ENCODE measurements around the gene ATG4C.
"Not testable (repeated sequence)": the region's sequence is repeated elsewhere in the genome, so short reads cannot be mapped to it uniquely, and the experiment has no call there.

ATG4C gene

GRCh38 chr1:62765981-62766380, 18.0 kb upstream of the ATG4C start:
- FAIRE-seq (peak; percentile 56), DNase-seq (ENCODE audit: insufficient read length) (no peak)
- TF ChIP-seq POLR2A (IDR thresholded peaks at IDR 0.05; ENCODE audit: low read depth, low read length) = no peak
- no peak for TF ChIP-seq POLR2AphosphoS5 (IDR thresholded peaks at IDR 0.05; ENCODE audit: low read depth, low read length)
- no peak for TF ChIP-seq TAF1 (IDR thresholded peaks at IDR 0.05; ENCODE audit: borderline replicate concordance, low read depth, low read length)

DNA sequence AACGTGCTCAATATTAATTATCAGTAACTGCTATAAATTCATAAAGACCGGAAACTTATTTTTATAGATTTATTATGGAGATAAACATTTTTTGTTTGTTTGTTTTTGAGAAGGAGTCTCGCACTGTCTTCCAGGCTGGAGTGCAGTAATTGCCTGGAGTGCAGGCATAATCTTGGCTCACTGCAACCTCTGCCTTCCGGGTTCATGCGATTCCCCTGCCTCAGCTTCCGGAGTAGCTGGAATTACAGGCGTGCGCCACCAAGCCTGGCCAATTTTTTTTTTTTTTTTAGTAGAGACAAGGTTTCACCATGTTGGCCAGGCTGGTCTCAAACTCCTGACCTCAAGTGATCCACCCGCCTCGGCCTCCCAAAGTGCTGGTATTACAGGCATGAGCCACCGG, 15.4 kb upstream of the ATG4C start:
- DNase-seq (ENCODE audit: insufficient read length); FAIRE-seq: not testable (repeated sequence)

- FAIRE-seq = no peak
- TF ChIP-seq TAF1 (IDR thresholded peaks at IDR 0.05; ENCODE audit: borderline replicate concordance, low read depth, low read length) (no peak), POLR2A (IDR thresholded peaks at IDR 0.05; ENCODE audit: low read depth, low read length) (no peak), POLR2AphosphoS5 (IDR thresholded peaks at IDR 0.05; ENCODE audit: low read depth, low read length) (no peak)
Measured at GRCh38 chr1:62772607-62773295, 11.2 kb upstream of the ATG4C start.

DNA sequence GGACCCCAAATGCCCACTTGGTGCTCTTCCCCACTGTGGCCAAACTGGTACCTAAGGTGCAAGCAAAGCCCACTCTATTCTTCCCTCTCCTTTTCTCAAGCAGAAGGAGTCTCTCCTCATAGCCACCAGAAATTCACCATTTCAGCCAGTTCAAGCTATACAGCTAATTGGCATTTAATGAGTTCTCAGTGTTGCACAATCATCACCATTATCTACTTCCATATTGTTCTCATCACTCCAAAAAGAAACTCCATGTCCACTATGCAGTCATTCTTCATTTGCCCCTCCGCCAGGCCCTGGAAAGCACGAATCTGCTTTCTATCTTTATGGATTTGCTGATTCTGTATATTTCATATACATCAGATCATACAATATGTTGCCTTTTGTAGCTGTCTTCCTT, 9.9 kb upstream of the ATG4C start:
- FAIRE-seq = no peak
- TF ChIP-seq POLR2AphosphoS5 (IDR thresholded peaks at IDR 0.05; ENCODE audit: low read depth, low read length) (no peak), TAF1 (IDR thresholded peaks at IDR 0.05; ENCODE audit: borderline replicate concordance, low read depth, low read length) (no peak), POLR2A (IDR thresholded peaks at IDR 0.05; ENCODE audit: low read depth, low read length) (no peak)
- DNase-seq (ENCODE audit: insufficient read length) = no peak

More at GRCh38 chr1:62772607-62773295, 11.2 kb upstream of the ATG4C start:
- no peak for DNase-seq (ENCODE audit: insufficient read length)

DNA sequence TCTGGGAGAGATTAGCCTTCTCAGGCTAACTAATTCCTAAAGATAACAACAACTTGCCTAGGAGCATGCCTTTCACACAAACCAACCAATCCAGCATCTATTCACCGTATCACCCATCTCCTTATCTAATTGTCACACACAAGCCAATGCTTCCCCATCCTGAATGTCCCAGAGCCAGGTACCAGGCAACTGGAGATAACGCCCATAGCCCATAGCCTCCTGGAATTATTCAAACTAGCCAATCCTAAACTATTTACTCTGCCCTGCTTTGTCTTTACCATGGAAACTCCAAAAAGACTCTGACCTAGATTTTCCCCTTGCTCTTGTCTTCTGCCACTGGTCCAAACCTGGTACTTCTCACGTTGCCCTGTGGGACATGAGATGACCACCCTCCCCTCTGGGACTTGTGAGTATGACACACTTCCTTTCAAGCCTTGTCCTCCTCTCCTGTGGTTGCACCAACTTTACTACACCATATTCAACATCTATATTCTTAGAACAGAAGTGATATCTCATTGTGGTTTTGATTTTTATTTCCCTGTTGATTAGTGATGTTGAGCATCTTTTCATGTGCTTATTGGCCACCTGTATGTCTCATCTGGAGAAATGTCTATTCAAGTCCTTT, 8.8 kb upstream of the ATG4C start:
- DNase-seq (ENCODE audit: insufficient read length) = no peak
- TF ChIP-seq POLR2AphosphoS5 (IDR thresholded peaks at IDR 0.05; ENCODE audit: low read depth, low read length) (no peak), TAF1 (IDR thresholded peaks at IDR 0.05; ENCODE audit: borderline replicate concordance, low read depth, low read length) (no peak), POLR2A (IDR thresholded peaks at IDR 0.05; ENCODE audit: low read depth, low read length) (no peak)
- FAIRE-seq = no peak

DNA sequence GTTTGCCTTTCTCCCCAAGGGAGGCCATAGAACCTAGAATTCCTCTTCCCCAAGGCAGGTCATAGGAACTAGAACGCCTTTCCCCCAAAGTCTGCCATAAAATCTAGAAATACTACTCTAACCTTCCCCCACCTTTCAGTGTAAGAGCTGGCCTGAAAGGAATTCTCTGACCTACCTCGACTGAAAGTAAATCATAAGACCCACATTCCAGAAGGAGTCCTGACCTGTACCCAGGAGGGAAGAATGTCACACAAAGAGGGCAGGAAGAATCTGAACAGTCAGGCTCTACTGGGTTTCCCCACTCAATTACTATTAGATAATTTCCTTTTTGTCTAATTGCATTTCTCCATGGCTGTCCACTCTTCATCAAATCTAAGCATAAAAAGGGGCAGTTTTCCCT, 5.7 kb upstream of the ATG4C start:
- TF ChIP-seq TAF1 (IDR thresholded peaks at IDR 0.05; ENCODE audit: borderline replicate concordance, low read depth, low read length) (no peak), POLR2AphosphoS5 (IDR thresholded peaks at IDR 0.05; ENCODE audit: low read depth, low read length) (no peak), POLR2A (IDR thresholded peaks at IDR 0.05; ENCODE audit: low read depth, low read length) (no peak)
- no peak for FAIRE-seq
- DNase-seq (ENCODE audit: insufficient read length) = no peak

- DNase-seq (ENCODE audit: insufficient read length) (no peak), FAIRE-seq (no peak)
- TF ChIP-seq TAF1 (IDR thresholded peaks at IDR 0.05; ENCODE audit: borderline replicate concordance, low read depth, low read length) (no peak), POLR2A (IDR thresholded peaks at IDR 0.05; ENCODE audit: low read depth, low read length) (no peak), POLR2AphosphoS5 (IDR thresholded peaks at IDR 0.05; ENCODE audit: low read depth, low read length) (no peak)
Measured at GRCh38 chr1:62781841-62782543, 1.9 kb upstream of the ATG4C start.

- DNase-seq (ENCODE audit: insufficient read length); FAIRE-seq: not testable (repeated sequence)
Measured at GRCh38 chr1:62782544-62783212, 1.3 kb upstream of the ATG4C start.

DNA sequence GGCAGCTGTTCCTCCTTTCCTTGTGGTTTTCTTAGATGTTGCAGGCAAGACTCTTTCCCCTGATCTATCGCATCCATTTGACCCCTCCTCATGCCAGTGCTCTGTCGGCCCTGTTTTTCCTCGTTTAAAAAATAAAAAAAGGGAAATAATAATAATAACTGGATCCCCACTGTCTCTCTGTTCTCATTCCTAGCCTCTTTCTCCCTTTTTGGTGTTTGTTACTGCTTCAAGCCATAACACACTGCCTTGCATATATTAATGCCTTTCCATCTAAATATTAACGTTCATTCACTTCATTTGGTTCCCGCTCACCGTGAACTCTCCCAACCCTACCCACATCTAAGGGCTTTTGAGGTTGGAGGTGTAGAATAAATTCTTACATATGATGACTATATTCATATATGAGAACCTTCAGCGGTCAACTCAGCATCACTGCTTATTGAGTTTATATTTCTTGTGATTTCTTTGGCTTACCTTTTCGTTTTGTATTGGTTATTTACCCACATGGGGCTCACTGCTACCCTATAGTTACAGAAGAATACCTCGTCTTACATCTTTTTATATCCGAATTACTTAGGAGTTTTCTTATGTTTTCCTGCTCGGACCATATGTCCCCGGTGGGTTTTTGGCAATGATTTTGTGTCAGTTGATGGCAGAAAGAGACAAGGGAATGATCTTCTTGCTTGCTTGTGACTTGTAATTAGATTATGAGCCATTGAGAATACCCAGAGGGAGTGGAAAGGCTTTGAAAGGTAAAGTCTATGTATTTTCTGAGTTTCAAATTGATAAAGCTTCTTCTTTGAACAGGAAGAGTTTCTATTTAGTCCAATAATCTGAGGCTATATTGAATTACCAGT, 805 bp downstream of the ATG4C start:
- no peak for DNase-seq (ENCODE audit: insufficient read length)
- FAIRE-seq = no peak
- no peak for TF ChIP-seq TAF1 (IDR thresholded peaks at IDR 0.05; ENCODE audit: borderline replicate concordance, low read depth, low read length)
- TF ChIP-seq POLR2AphosphoS5 (IDR thresholded peaks at IDR 0.05; ENCODE audit: low read depth, low read length) = no peak
- no peak for TF ChIP-seq POLR2A (IDR thresholded peaks at IDR 0.05; ENCODE audit: low read depth, low read length)

DNA sequence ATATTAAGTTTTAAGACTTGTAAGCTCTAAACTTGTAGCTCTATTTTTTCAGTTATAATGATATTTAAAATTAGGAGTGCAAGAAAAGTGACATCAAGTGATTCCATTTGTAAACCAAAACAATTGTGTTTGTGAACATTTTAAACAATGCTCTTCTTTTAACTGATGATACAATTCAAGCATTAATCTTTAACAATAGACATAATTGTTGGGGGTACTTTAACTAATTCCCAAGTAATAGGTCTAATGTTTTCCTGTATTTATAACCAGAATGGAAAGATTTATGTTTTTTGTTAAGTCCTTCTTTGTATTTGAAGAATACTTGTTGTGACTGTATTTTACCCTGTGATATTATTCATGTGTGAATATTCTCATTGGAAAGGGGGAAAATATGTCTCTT, 6.8 kb downstream of the ATG4C start:
- DNase-seq (ENCODE audit: insufficient read length) = no peak
- TF ChIP-seq POLR2AphosphoS5 (IDR thresholded peaks at IDR 0.05; ENCODE audit: low read depth, low read length) (no peak), POLR2A (IDR thresholded peaks at IDR 0.05; ENCODE audit: low read depth, low read length) (no peak), TAF1 (IDR thresholded peaks at IDR 0.05; ENCODE audit: borderline replicate concordance, low read depth, low read length) (no peak)
- no peak for FAIRE-seq

DNA sequence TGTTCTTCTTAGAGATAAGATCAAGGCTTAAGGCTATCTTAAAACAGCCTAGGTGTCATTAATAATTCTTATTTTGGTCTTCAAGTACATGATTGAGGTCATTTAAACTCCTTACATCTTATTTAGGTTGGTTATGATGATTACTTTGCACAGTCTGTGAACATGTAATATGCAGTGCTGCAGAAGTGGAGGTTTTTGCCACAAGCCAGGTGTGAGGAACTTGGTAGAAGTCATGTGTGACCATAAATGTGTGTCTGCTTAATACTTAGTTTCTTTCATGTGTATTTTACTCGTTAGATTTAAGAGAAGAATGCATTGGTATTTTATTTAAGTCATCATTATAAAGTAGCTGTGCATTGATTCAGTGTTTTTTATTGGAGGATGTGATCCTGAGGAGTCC, 10.1 kb downstream of the ATG4C start:
- FAIRE-seq (peak; percentile 50), DNase-seq (ENCODE audit: insufficient read length) (no peak)
- no peak for TF ChIP-seq POLR2AphosphoS5 (IDR thresholded peaks at IDR 0.05; ENCODE audit: low read depth, low read length)
- TF ChIP-seq POLR2A (IDR thresholded peaks at IDR 0.05; ENCODE audit: low read depth, low read length) = no peak
- TF ChIP-seq TAF1 (IDR thresholded peaks at IDR 0.05; ENCODE audit: borderline replicate concordance, low read depth, low read length) = no peak
